VCaP (cell line): ENCODE data around the gene PHF21B.

Source experiments
- H3K27ac ChIP-seq: fragments of 450-650 bp; 2 replicates; pipeline ENCODE4 v1.5.1; 2017
- TF ChIP-seq, protein P1 (sequence below): fragments of 450-650 bp; conservative IDR thresholded peaks from 2 replicates; pipeline ENCODE4 v1.5.1; 2017; ENCODE audit warnings: mild to moderate bottlenecking, moderate library complexity

The PHF21B gene

GRCh38 chr22:44881624-44882023, 128.2 kb downstream of the PHF21B start:
- TF ChIP-seq, protein P1, sequence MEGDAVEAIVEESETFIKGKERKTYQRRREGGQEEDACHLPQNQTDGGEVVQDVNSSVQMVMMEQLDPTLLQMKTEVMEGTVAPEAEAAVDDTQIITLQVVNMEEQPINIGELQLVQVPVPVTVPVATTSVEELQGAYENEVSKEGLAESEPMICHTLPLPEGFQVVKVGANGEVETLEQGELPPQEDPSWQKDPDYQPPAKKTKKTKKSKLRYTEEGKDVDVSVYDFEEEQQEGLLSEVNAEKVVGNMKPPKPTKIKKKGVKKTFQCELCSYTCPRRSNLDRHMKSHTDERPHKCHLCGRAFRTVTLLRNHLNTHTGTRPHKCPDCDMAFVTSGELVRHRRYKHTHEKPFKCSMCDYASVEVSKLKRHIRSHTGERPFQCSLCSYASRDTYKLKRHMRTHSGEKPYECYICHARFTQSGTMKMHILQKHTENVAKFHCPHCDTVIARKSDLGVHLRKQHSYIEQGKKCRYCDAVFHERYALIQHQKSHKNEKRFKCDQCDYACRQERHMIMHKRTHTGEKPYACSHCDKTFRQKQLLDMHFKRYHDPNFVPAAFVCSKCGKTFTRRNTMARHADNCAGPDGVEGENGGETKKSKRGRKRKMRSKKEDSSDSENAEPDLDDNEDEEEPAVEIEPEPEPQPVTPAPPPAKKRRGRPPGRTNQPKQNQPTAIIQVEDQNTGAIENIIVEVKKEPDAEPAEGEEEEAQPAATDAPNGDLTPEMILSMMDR: no peak
- peak overlapping the region; percentile 42 for H3K27ac ChIP-seq

- TF ChIP-seq, protein P1: no peak
Observed at GRCh38 chr22:44880610-44881290, 129.1 kb downstream of the PHF21B start.

GRCh38 chr22:44879301-44879680, 130.5 kb downstream of the PHF21B start:
- H3K27ac ChIP-seq: no peak overlapping the region
- TF ChIP-seq, protein P1: no peak

More at GRCh38 chr22:44880610-44881290, 129.1 kb downstream of the PHF21B start:
- H3K27ac ChIP-seq: peak overlapping the region; percentile 42; the same call in 1 of the 2 replicates

- TF ChIP-seq, protein P1: no peak
- H3K27ac ChIP-seq: no peak overlapping the region
Observed at GRCh38 chr22:44878483-44879300, 131.1 kb downstream of the PHF21B start.

GRCh38 chr22:44876921-44877320, 132.9 kb downstream of the PHF21B start:
- no peak overlapping the region for H3K27ac ChIP-seq
- TF ChIP-seq, protein P1: no peak

DNA sequence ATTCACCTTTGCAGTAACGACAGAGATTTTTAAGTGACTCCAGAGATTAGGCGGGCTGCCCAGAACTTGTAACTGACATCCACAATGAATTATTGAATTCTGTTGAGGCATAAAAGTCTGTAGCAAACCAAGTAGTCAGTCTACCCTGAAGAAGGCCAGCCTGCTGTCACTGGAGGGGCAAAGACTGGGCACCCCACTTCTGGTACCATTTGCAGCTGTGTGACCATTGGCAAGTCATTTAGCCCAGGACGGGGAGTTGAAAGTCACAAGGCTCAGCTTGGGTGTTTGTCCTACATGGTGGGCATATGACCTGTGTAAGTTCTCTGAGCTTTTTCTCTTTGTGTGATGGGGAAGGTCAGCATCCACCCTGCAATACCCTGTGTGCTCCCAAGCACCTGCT, 138.0 kb downstream of the PHF21B start:
- TF ChIP-seq, protein P1: no peak
- no peak overlapping the region for H3K27ac ChIP-seq

GRCh38 chr22:44870021-44870420, 139.8 kb downstream of the PHF21B start:
- TF ChIP-seq, protein P1: no peak
- H3K27ac ChIP-seq: no peak overlapping the region
